Endometrial microvascular endothelial cells (primary cell): Measurements from ENCODE around the gene LRMDA. TPM values are rescaled to one million over a fixed set of nuclear protein-coding genes. Genes with fewer than 3 reads are reported as not detected.

Experiments used
- in situ Hi-C: cut with HindIII; loops from 2 replicates; pipeline ENCODE4 v1.10.0; 2017; ENCODE audit warnings: low sequenced_read_pairs, low pct_unique_long_range_greater_than_20kb; ENCODE audit errors: inconsistent ontology term
- total RNA-seq: library from RNA; depleted of rRNA; stranded (reverse); fragments of >200 nt; gene quantifications from one replicate; pipeline ENCODE4 v1.2.3, GENCODE V29; 2015; ENCODE audit errors: inconsistent ontology term

The LRMDA gene
- total RNA-seq, 1 donor from 2014 or later: 1.2 TPM

- in situ Hi-C loops: no loop called here
These were observed 585.8 kb downstream of the LRMDA start for GRCh38 chr10:76017026-76017732.

GRCh38 chr10:76017733-76018433 lies 586.5 kb downstream of the LRMDA start:
- in situ Hi-C loops: no loop called here

DNA sequence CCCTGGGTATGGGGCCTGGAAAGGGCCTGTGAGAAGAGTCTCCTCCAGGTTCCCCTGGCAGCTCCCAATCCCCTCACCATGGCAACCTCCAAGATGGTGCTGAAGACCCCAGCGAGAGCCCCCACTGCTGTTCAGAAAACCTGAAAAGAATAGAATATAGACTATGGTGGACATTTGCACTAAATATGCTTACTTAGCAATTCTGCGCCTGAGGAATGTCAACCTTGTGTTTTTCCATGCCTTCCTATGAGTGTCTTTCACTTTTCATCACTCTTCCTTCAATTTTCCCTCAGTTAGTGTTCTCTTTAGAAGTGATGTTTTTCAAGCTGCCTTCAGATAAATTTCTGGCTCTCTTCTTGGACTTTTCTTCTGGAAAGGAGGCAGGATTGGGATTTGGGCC lies 589.2 kb downstream of the LRMDA start:
- in situ Hi-C loops: no loop called here

DNA sequence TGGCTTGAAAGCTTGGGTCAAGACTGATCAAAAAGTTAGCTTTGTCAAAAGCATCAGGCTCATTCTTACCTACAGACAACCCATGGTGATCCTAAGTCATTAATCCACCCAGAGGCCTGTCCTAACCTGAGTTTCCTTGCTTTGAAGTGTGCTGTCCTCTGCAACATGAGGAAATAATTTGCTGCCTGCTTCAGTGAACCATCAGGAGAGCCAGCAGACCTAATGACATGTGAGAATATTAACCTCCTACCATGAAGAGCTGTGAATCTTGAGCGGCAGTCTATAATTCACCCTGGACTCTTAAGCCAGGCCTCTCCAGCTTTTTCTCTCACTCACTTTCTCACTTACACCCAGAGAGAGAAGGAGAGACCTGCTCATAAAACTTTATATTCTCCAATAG lies 590.0 kb downstream of the LRMDA start:
- in situ Hi-C loops: no loop called here

DNA sequence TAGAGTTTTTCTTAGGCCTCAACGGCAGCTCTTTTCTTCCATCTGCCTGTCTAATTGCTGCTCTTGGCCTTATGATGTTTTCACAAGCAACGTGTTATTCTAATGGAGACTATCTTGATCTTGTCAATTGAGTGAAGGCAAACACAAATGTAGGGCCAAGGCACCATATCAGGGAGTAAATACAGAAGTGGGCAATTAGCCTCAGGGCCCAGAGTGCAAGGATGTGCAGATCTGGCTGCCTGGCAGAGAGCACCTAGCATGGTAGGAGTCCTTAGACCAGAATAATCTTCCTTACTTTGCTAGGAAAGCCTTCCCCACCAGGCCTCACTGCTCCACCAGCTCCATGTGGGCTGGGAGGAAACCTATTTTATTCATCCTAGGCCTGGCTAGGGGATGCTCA lies 590.9 kb downstream of the LRMDA start:
- in situ Hi-C loops: no loop called here

DNA sequence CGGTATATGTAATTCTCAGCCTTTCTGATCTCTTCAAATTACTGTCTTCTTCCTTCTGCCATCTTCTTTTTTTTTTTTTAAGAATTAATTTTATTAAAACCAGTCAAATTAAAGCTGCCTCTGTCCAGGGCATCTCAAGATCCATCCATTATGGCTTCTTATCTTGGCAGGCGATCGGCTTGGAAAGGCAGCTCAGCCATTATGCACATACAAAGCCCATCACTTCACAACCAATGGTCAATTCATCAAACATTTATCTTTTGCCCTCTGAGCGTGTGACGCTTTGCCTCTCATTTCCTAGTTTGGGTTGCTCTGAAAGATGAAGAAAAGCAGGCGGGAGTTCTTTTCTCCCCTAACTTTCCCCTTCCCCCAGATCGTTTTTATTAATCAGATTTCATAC lies 591.6 kb downstream of the LRMDA start:
- in situ Hi-C loops: no loop called here

DNA sequence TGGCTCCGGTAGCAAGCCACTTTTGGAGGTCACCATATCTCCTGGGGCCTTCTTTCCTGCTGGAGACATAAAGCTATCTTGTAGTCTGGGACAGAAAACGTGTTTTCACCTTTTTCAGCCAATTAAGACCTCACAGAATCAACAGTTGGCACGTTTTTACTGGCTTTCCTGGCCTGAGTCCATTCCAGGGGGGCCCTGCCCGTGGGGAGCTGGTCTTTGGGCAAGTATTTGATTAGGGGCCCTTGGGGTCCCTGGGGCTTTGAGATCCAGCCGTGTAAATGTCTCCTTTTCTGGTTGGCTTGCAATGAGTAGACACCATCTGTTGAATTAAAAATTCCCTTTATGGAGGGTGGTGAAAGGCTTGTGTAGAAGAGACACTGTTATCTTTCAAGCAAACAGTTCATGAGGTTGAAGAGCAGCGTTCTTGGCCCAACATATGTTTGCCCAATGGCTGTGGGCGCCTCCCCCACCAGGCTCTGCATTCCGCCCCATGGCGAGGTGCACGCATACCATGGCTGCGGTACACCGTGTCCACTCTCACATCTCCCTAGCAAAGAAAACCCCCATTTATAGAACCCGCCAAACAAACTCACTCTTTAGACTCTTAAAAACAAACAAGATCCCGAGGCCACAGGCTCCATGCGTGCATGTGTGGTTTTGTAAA lies 593.2 kb downstream of the LRMDA start:
- in situ Hi-C loops: no loop called here

GRCh38 chr10:76025124-76025477 lies 593.7 kb downstream of the LRMDA start:
- in situ Hi-C loops: no loop called here

- in situ Hi-C loops: no loop called here
These were observed 594.9 kb downstream of the LRMDA start for GRCh38 chr10:76026176-76026771.

DNA sequence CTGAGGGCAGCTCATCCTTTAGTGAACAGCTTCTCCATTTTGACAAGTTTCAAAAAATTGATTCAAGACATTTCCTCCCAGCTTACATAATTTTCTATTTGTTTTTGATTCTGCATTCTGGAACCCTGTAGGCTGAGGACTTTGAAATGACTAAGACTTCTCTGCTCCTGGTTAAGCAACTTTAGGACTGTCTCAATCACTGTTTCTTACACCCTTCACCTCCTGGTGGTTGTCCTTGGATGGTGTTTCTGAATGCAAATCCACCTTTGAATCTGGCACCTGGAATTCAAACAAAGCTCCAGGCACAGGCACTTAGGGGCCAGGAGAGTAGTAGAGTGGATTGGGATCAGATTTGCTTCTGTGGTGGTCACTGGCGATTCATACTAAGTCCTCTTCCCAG lies 595.5 kb downstream of the LRMDA start:
- in situ Hi-C loops: no loop called here

DNA sequence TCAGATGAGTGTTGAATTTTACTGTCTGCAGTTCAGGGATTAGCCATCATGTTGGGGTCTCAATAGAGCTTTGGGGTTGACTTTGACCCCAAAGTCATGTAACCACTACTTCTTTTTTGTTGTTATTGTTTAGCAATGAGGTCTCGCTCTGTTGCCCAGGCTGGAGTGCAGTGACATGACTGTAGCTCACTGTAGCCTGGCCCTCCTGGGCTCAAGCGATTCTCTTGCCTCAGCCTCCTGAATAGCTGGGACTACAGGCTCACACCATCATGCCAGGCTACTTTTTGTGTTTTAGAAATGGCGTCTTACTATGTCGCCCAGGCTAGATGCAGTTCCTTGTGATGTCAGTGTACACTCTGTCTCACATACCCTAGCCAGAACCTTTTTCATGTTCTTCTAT lies 598.4 kb downstream of the LRMDA start:
- in situ Hi-C loops: no loop called here

DNA sequence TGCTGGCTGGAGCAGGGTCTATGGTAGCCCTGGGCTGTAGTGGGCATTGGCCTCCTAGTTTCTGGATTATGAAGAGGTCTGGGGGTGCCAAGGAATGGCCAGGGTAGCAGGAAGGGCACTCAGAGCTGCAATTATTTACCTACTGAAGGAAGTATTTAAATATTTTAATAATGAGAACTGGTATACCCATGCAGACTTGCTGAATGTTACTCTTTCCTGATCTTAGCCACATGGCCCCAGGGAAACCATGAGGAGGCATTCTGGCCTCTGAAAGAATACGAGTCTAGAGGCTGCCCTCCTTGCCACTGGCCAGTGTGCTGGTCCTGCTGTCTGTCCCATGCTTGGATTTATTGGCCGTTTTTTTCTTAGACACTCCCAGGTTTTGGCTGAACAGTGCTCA lies 599.7 kb downstream of the LRMDA start:
- in situ Hi-C loops: no loop called here

DNA sequence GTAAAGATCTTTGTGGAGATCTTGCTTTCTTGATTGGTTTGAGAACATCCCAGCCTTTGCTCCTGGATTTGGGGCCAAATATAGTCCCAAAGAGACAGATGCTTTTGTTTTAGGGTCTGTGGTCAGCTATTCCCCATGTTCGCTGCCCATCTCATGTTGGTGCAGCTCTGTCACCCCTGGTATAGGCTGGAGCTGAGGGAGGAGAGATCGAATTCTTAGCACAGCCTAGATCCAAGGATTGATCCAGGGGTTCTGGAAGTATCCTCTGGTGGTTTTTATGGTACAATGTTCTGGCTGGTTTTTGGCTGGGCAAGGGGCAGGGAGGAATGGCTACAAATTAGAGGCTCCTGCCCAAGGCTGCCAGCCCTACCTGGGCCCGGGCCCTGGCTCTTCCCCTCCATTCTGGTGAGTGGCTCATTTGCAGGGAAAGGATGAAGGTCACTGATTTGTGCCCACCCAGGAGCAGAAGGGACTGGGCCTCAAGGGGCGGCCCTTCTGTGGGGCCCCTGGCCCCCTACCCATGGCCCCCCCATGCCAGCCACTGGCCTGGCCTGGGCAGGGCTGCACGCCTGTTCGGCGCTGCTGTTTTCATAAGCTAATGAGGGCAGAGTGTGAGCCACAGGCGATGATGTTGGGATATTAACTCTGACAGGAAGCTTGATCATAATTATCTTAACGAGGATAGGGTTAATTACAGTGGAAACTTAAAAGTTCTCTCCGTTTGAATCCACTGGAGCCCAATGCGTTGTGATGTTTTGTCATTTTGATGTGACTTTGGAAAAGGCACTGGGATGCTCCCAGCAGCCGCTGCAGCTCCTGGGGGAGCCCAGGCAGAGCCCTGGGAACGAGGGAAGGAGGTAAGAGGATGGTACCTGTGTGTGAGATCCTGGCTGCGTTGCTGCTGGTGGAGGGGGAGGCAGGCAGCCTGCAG lies 600.6 kb downstream of the LRMDA start:
- in situ Hi-C loops: no loop called here

DNA sequence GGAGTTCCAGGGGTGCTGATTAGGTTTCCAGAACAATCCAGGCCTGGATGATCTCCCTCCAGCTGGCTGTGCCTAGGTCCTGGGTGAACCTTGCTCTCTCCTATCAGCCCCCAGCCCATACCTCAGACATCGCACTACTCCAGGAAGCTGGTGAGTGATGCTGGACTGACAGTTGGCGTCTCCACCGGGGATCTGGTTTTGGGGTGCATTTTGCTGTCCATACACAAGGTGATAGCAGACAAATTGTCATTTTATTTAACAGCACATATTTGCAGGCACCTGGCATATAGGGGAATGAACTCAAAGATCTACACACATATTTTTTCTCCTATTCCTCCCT lies 601.2 kb downstream of the LRMDA start:
- in situ Hi-C loops: no loop called here

DNA sequence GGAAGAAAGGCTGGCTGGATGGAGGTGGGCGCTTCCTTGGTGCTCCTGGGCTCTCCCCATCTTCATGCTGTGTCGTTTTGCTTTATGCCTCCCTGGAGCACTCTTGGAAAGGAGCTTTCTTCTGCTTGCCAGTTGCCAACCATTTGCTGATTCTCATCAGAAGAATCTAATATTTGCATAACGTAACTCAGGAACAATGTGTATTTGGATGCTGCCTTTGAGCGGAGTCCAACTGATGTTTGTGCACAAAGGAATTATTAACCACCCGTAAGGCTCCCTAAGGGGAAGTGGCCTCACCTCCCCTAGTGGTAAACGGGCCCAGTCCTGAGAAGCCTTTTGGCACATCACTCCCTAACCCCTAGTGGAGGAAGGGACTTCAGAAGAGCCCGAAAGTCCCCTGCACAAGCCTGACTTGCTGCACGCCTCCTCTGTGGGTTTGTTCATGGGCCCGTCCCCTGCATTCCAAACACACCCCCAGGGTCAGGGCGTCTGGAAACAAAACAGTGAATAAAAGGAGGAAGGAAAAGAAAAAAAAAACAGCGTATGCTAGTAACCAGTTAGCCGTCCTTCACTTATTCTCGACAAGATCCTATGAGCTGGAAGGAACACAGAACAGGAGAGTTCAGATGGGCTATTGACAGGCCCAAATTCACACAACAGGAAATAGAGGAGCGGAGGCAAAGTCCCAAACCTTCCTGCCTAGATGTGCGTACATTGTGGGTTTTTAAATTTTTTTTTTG lies 602.2 kb downstream of the LRMDA start:
- in situ Hi-C loops: no loop called here

DNA sequence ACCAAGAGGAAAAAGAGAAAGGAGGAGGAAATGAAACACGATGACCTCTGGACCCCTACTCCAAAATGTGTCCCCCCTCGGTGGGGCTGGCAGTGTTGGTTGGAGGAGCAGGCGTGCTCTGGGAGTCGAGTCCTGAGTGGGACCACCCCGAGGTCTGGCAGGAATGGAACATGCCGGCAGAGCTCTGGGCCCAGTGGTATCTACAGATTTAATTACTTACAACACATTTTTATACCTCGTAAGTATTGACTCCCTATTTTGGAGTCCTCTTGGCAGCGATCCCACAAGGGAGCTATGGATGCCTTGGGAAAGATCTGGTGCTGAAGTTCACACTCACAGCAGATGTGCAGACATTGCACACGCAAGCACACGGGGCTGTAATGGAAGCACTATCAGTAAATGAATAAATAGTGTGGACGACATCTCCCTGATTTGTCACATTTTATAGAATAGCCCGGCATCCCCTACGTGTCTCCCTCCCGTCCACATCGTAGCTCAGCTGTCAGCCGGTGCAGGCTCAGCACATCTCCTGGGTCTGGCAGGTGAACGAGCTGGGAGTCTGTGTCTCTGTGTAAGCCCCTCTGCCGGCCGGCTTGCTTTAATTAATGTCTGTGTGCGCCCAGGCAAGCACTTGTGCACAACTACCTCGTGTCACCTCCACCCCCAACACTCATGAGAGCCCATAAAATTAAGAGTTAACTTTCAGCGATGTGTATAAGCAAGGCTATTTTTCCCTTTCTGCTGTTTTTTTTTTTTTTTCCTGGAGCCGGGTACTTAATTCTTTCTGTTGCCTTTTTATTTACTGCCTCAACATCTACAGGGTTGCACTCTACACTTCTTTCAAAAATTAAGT lies 603.2 kb downstream of the LRMDA start:
- in situ Hi-C loops: no loop called here
